HepG2 (cell line): Measurements from ENCODE around the gene IBSP. TPM values are rescaled to one million over a fixed set of nuclear protein-coding genes. Genes with fewer than 3 reads are reported as not detected.

ENCODE experiments used
- ATAC-seq: fragments of 200-7000 bp; cut with Tn5 transposase; 3 replicates; pipeline ENCODE4 v1.9.1; 2020; ENCODE audit warnings: mild to moderate bottlenecking, moderate library complexity
- BruUV-seq: library from RNA; stranded (reverse); fragments of 400-500 nt; replicated peaks from 2 replicates; lab custom pipeline; 2021; lab: Mats Ljungman, UMichigan
- CTCF ChIA-PET: fragments of 300-600 bp; formaldehyde crosslinking; extraction: SDS; loops from one replicate; lab custom pipeline; 2021; ENCODE audit warnings: low total read pairs, inconsistent platforms, low intra/inter-chr PET ratio; lab: Yijun Ruan, JAX
- POLR2A ChIA-PET: fragments of 350-600 bp; sonication (Branson Sonifier 250); formaldehyde crosslinking; loops from one replicate; lab custom pipeline; 2020; ENCODE audit warnings: antibody characterized with exemption, inconsistent platforms; lab: Yijun Ruan, JAX
- DNase-seq: peaks from one replicate; pipeline ENCODE4 v3.0.0-alpha.2; 2015; ENCODE audit warnings: low spot score
- FAIRE-seq: peaks from 3 replicates; lab custom pipeline; 2011; peaks lifted over from hg19 to GRCh38; lab: Jason Lieb, UNC
- H2AFZ ChIP-seq: one replicate; pipeline ENCODE4 v1.6.1; 2011; ENCODE audit warnings: low read length, inconsistent platforms
- H3K27ac ChIP-seq: fragments of 300-600 bp; 3 replicates; pipeline ENCODE4 v1.8.0; 2011; ENCODE audit warnings: mixed run types, mild to moderate bottlenecking, mixed read lengths, low read length, inconsistent platforms; ENCODE audit not compliant: insufficient read depth; ENCODE audit errors: extremely low read length
- H3K27me3 ChIP-seq, 2 experiments: fragments of 200-600 bp in 1 of 2; 2 replicates in 1 of 2; 3 replicates in 1 of 2; pipeline versions ENCODE4 v1.6.0 to v1.8.0; 2011; ENCODE audit warnings: low read length in 2 of 2, mild to moderate bottlenecking in 2 of 2, moderate library complexity in 2 of 2, inconsistent platforms in 1 of 2; ENCODE audit not compliant: insufficient read depth in 2 of 2, control insufficient read depth in 1 of 2
- H3K36me3 ChIP-seq, 2 experiments: fragments of 200-600 bp in 1 of 2; replicated peaks in 1 of 2; 2 replicates in 1 of 2; 3 replicates in 1 of 2; pipeline versions ENCODE4 v1.5.1 to v1.8.0; 2011; ENCODE audit warnings: low read length in 2 of 2, inconsistent platforms in 1 of 2; ENCODE audit not compliant: insufficient read depth in 2 of 2, control insufficient read depth in 1 of 2
- H3K4me1 ChIP-seq: 2 replicates; pipeline ENCODE4 v1.5.1; 2012; ENCODE audit warnings: low read length, inconsistent platforms; ENCODE audit not compliant: insufficient read depth
- H3K4me2 ChIP-seq: 2 replicates; pipeline ENCODE4 v1.6.0; 2011; ENCODE audit warnings: low read depth, low read length, inconsistent platforms
- H3K4me3 ChIP-seq, 3 experiments: fragments of 200-600 bp in 1 of 3; sonication (generic), shearing (Covaris generic) in 1 of 3; replicated peaks in 1 of 3; 2 replicates each; pipeline ENCODE4 v1.5.1; 2011 to 2016; ENCODE audit warnings: low read length in 3 of 3, inconsistent platforms in 2 of 3, low read depth in 2 of 3, mild to moderate bottlenecking in 2 of 3, control low read depth in 1 of 3, mixed read lengths in 1 of 3; ENCODE audit not compliant: insufficient read depth in 1 of 3
- H3K79me2 ChIP-seq: one replicate; pipeline ENCODE4 v1.6.1; 2011; ENCODE audit warnings: low read length, inconsistent platforms; ENCODE audit not compliant: insufficient read depth
- H3K9ac ChIP-seq: 2 replicates; pipeline ENCODE4 v1.6.0; 2011; ENCODE audit warnings: mild to moderate bottlenecking, low read depth, low read length, inconsistent platforms; ENCODE audit not compliant: insufficient read depth
- H3K9me3 ChIP-seq: 2 replicates; pipeline ENCODE4 v1.5.1; 2012; ENCODE audit warnings: mild to moderate bottlenecking, low read length
- H4K20me1 ChIP-seq: 2 replicates; pipeline ENCODE4 v1.6.0; 2011; ENCODE audit warnings: inconsistent platforms, mild to moderate bottlenecking, low read length, moderate library complexity; ENCODE audit not compliant: insufficient read depth
- ARID4A ChIP-seq: sonication (generic); formaldehyde crosslinking; IDR thresholded peaks from 2 replicates; pipeline ENCODE4 v1.5.0; 2020; ENCODE audit warnings: mild to moderate bottlenecking, missing genetic modification reagents, borderline replicate concordance
- BRD4 ChIP-seq: sonication (generic); formaldehyde crosslinking; IDR thresholded peaks from 2 replicates; pipeline ENCODE4 v1.4.0; 2020; ENCODE audit warnings: missing genetic modification reagents
- CENPT ChIP-seq: sonication (generic); formaldehyde crosslinking; IDR thresholded peaks from 2 replicates; pipeline ENCODE4 v1.8.0; 2022; ENCODE audit warnings: low read depth, mild to moderate bottlenecking, moderate library complexity, missing genetic modification reagents
- KLF13 ChIP-seq: sonication (generic); formaldehyde crosslinking; IDR thresholded peaks from 2 replicates; pipeline ENCODE4 v1.4.0; 2020; ENCODE audit warnings: mild to moderate bottlenecking, missing genetic modification reagents
- MAFF ChIP-seq: IDR thresholded peaks from 2 replicates; pipeline ENCODE4 v1.6.1; 2011; ENCODE audit warnings: low read depth, low read length, improper control_type of control experiment
- MAFK ChIP-seq, 2 experiments: IDR thresholded peaks in 1 of 2; conservative IDR thresholded peaks in 1 of 2; 2 replicates each; pipeline ENCODE4 v1.6.1; 2011; ENCODE audit warnings: improper control_type of control experiment in 2 of 2, low read length in 2 of 2
- MEIS2 ChIP-seq: sonication (generic); formaldehyde crosslinking; IDR thresholded peaks from 2 replicates; pipeline ENCODE4 v1.9.0; 2021; ENCODE audit warnings: mild to moderate bottlenecking, missing genetic modification reagents
- MZF1 ChIP-seq: sonication (generic); formaldehyde crosslinking; IDR thresholded peaks from 2 replicates; pipeline ENCODE4 v1.8.1; 2023; ENCODE audit warnings: mild to moderate bottlenecking, missing genetic modification reagents, borderline replicate concordance
- NONO ChIP-seq, 2 experiments: fragments of 450-650 bp in 1 of 2; sonication (generic) in 1 of 2; formaldehyde crosslinking in 1 of 2; IDR thresholded peaks in 1 of 2; conservative IDR thresholded peaks in 1 of 2; 2 replicates each; pipeline versions ENCODE4 v1.6.1 to v1.8.0; 2017 to 2022; ENCODE audit warnings: mild to moderate bottlenecking in 1 of 2, missing genetic modification reagents in 1 of 2, moderate library complexity in 1 of 2
- ZBTB26 ChIP-seq: IDR thresholded peaks from 2 replicates; pipeline ENCODE4 v1.6.1; 2016; ENCODE audit warnings: missing compliant biosample characterization, missing genetic modification reagents, borderline replicate concordance
- ZFP36 ChIP-seq: fragments of 150-350 bp; IDR thresholded peaks from 2 replicates; pipeline ENCODE4 v1.6.1; 2018; ENCODE audit warnings: borderline replicate concordance, low read length, low read depth; ENCODE audit not compliant: partially characterized antibody
- ZFP91 ChIP-seq: sonication (generic); formaldehyde crosslinking; IDR thresholded peaks from 2 replicates; pipeline ENCODE4 v1.9.0; 2022; ENCODE audit warnings: missing genetic modification reagents, mild to moderate bottlenecking, borderline replicate concordance
- ZNF256 ChIP-seq: sonication (generic); formaldehyde crosslinking; conservative IDR thresholded peaks from 2 replicates; pipeline ENCODE4 v1.4.0; 2020; ENCODE audit warnings: missing genetic modification reagents
- ZNF354B ChIP-seq: sonication (generic); formaldehyde crosslinking; IDR thresholded peaks from 2 replicates; pipeline ENCODE4 v1.8.0; 2022; ENCODE audit warnings: mild to moderate bottlenecking, missing genetic modification reagents
- ZNF577 ChIP-seq: sonication (generic); formaldehyde crosslinking; IDR thresholded peaks from 2 replicates; pipeline ENCODE4 v1.4.0; 2020; ENCODE audit warnings: mild to moderate bottlenecking, low read depth, missing genetic modification reagents, borderline replicate concordance
- ZNF703 ChIP-seq: sonication (generic); formaldehyde crosslinking; IDR thresholded peaks from 2 replicates; pipeline ENCODE4 v1.5.1; 2020; ENCODE audit warnings: missing genetic modification reagents, mild to moderate bottlenecking, moderate library complexity, borderline replicate concordance
- ZNF773 ChIP-seq: sonication (generic); formaldehyde crosslinking; IDR thresholded peaks from 2 replicates; pipeline ENCODE4 v1.4.0; 2020; ENCODE audit warnings: missing genetic modification reagents, borderline replicate concordance
- WGBS: methylation state at CpG from one replicate; pipeline ENCODE4 v1.1.6; 2017; ENCODE audit warnings: low lambda C conversion rate; 5-methylcytosine and 5-hydroxymethylcytosine counted together
- in situ Hi-C: cut with HindIII; loops from 2 replicates; pipeline ENCODE4 v1.10.0; 2017; ENCODE audit warnings: low pct_unique_long_range_greater_than_20kb; ENCODE audit not compliant: extremely low pct_ligation_motif_present
- intact Hi-C: fragments of 100-400 bp; cut with micrococcal nuclease; formaldehyde crosslinking; loops from one replicate; pipeline ENCODE4 v1.10.0; 2022; ENCODE audit not compliant: unreplicated experiment
- polyA plus RNA-seq, 8 experiments: library from polyadenylated mRNA; depleted of rRNA in 3 of 8; stranded (reverse) in 7 of 8; unstranded in 1 of 8; fragments of >200 nt; fragmentation: Illumina TruSeq in 4 of 8; extraction: Trizol in 4 of 8; gene quantifications; 2 replicates each; pipeline versions ENCODE4 v1.2.1 to v1.2.3, GENCODE V29; 2011 to 2016; ENCODE audit warnings: low read depth in 4 of 8, missing spikeins in 1 of 8, mixed read lengths in 1 of 8; ENCODE audit not compliant: insufficient read depth in 1 of 8
- total RNA-seq, 5 experiments: library from RNA; depleted of rRNA; stranded (reverse); fragments of >200 nt; fragmentation: Illumina TruSeq; extraction: Trizol; gene quantifications; 2 replicates each; pipeline ENCODE4 v1.2.3, GENCODE V29; 2016; ENCODE audit warnings: low read depth in 1 of 5

The IBSP gene
- total and polyA plus RNA-seq, 2 of the 13 experiments (the other 11 are each of a cell fraction or from before 2014, with no cell fraction given), result not detected

GRCh38 chr4:87835197-87835596 is 35.8 kb downstream of the IBSP start:
- Histone ChIP-seq H3K4me2 (no peak overlapping the region), H3K36me3 (no peaks in the 10 kb centered on the region), H3K9ac (no peak overlapping the region), H4K20me1 (no peaks in the 10 kb centered on the region), H3K79me2 (no peaks in the 10 kb centered on the region), H2AFZ (no peak overlapping the region), H3K4me1 (no peaks in the 10 kb centered on the region), H3K27me3 (peaks cover 2 to 11% of the 10 kb centered on the region in 2 experiments; a peak in 1 of 5 replicates), H3K27ac (no peak overlapping the region), H3K9me3 (no peaks in the 10 kb centered on the region), H3K4me3 (no peak overlapping the region)
- ChIA-PET CTCF (no interaction called here), POLR2A (no interaction called here)
- BruUV-seq, result no TSS peak
- in situ Hi-C loops (loop anchor here (5.0 to 25.0 kb wide), 2 partner anchors 153 to 573 kb away; no protein-coding TSS in a partner anchor), intact Hi-C loops (loop anchor here (5.0 kb wide), 1 partner anchor 223 kb away; no protein-coding TSS in a partner anchor)
- no peak for FAIRE-seq
- 0% methylated on average over 2 of the region's 2 CpGs for WGBS
- ATAC-seq, result no peak
- no peak for DNase-seq
- TF ChIP-seq ZFP36, result no peak
- no peak for TF ChIP-seq BRD4 (CRISPR knock-in tag)
- TF ChIP-seq CENPT (CRISPR knock-in tag), result no peak
- no peak for TF ChIP-seq MZF1 (CRISPR knock-in tag)
- no peak for TF ChIP-seq ARID4A (CRISPR knock-in tag)
- peak; percentile 65 to 71 for TF ChIP-seq MAFK (conservative IDR thresholded peaks at IDR 0.05 in 1 of 2, IDR thresholded peaks at IDR 0.05 in 1 of 2; ENCODE audit: low read length in 2 of 2)
- no peak for TF ChIP-seq ZBTB26 (CRISPR knock-in tag)
- TF ChIP-seq NONO (IDR thresholded peaks at IDR 0.05), result no peak
- TF ChIP-seq NONO (CRISPR knock-in tag; conservative IDR thresholded peaks at IDR 0.05), result no peak
- no peak for TF ChIP-seq ZNF703
- no peak for TF ChIP-seq ZNF354B (CRISPR knock-in tag)
- TF ChIP-seq ZFP91, result no peak
- no peak for TF ChIP-seq MEIS2 (CRISPR knock-in tag)
- TF ChIP-seq ZNF773 (CRISPR knock-in tag), result no peak
- TF ChIP-seq ZNF256 (CRISPR knock-in tag), result no peak
- TF ChIP-seq ZNF577, result no peak
- no peak for TF ChIP-seq KLF13 (CRISPR knock-in tag)
- peak; percentile 65 for TF ChIP-seq MAFF
